Measurements from ENCODE around the gene NDUFA3.

The NDUFA3 gene

DNA sequence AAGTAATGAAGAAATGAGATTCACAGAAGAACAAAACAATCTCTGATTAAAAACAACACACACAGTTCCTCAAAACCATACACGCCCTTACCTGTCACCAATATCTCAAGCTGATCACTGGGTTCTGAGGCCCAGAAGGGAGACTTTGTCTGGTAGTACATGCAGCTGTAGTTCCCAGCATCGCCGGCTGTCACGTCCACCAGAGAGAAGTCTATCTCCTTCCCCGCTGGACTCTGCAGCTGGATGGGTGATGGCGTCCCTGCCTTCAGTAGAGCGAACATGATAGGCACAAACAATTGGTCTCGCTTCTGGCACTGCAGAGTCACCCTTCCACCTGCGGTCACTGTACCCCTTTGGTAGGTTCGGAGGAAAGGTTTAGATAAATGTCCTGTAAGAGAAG lies 28.8 kb upstream of the NDUFA3 start:
- Histone ChIP-seq H3K9ac (no peak overlapping the region), H2AFZ (no peak overlapping the region), H3K9me3 (ENCODE audit: control insufficient read depth, low read length) (no peaks in the 10 kb centered on the region), H3K27me3 (ENCODE audit: control insufficient read depth, insufficient read depth, low read length) (no peaks in the 10 kb centered on the region), H3K4me1 (no peaks in the 10 kb centered on the region), H3K27ac (no peak overlapping the region), H3K4me2 (ENCODE audit: low read length) (no peak overlapping the region), H3K36me3 (ENCODE audit: control insufficient read depth, insufficient read depth, low read length) (no peaks in the 10 kb centered on the region), H3K4me3 (ENCODE audit: low read depth, low read length) (no peak overlapping the region), H3K79me2 (no peaks in the 10 kb centered on the region)
- no peak for TF ChIP-seq CTCF (IDR thresholded peaks at IDR 0.05)

DNA sequence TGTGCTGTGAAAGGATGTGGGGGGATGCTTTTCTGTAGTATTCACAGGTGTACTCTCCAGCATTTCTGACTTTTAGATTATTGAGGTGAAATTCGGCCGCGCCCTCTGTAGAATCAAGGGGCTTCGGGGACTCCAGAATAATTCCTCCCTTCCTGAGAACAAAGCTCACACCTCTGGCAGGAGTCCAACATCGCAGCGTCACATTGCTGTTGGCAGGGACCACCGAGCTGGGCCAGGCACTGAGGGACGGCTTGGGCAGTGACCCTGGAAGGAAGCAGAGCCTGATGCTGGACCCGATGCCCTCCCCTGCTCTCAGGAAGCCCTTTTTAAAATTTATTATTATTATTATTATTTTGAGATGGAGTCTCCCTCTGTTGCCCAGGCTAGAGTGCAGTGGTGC lies 27.8 kb upstream of the NDUFA3 start:
- Histone ChIP-seq H3K4me2 (ENCODE audit: low read length) (no peak overlapping the region), H3K36me3 (ENCODE audit: control insufficient read depth, insufficient read depth, low read length) (no peaks in the 10 kb centered on the region), H3K4me3 (ENCODE audit: low read depth, low read length) (no peak overlapping the region), H3K9ac (no peak overlapping the region), H2AFZ (no peak overlapping the region), H3K79me2 (no peaks in the 10 kb centered on the region), H3K9me3 (ENCODE audit: control insufficient read depth, low read length) (no peaks in the 10 kb centered on the region), H3K4me1 (no peaks in the 10 kb centered on the region), H3K27me3 (ENCODE audit: control insufficient read depth, insufficient read depth, low read length) (no peaks in the 10 kb centered on the region), H3K27ac (no peak overlapping the region)
- no peak for TF ChIP-seq CTCF (IDR thresholded peaks at IDR 0.05)

DNA sequence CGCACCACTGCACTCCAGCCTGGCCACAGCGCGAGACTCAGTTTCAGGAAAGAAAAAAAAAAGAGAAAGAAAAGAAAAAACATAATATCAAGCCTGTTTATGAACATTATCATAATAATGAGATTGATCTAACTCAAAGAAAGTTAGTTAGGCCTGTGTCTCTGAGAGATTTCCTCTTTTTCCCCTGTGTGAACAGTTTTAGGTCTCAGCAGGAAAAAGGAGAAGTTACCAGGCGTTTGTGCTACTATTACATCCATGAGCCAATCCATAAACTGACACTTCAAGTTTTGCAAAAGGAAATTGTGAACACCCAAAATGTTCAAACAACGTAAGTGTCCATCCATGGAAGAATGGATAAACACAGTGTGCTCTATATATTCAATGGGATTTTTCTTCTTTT lies 25.3 kb upstream of the NDUFA3 start:
- no peak for TF ChIP-seq CTCF (IDR thresholded peaks at IDR 0.05)
- Histone ChIP-seq H2AFZ (no peak overlapping the region), H3K27ac (no peak overlapping the region), H3K27me3 (ENCODE audit: control insufficient read depth, insufficient read depth, low read length) (no peaks in the 10 kb centered on the region), H3K4me2 (ENCODE audit: low read length) (no peak overlapping the region), H3K36me3 (ENCODE audit: control insufficient read depth, insufficient read depth, low read length) (no peaks in the 10 kb centered on the region), H3K9me3 (ENCODE audit: control insufficient read depth, low read length) (no peaks in the 10 kb centered on the region), H3K4me1 (no peaks in the 10 kb centered on the region), H3K9ac (no peak overlapping the region), H3K4me3 (ENCODE audit: low read depth, low read length) (no peak overlapping the region), H3K79me2 (no peaks in the 10 kb centered on the region)

GRCh38 chr19:54081032-54081431 lies 21.6 kb upstream of the NDUFA3 start, which contains the start of gene TARM1:
TSS of gene TARM1 (minus strand) at chr19:54081365. CDS start at chr19:54081340, 25 bp downstream.
- no peak for TF ChIP-seq CTCF (IDR thresholded peaks at IDR 0.05)
- Histone ChIP-seq H3K9me3 (ENCODE audit: control insufficient read depth, low read length) (no peaks in the 10 kb centered on the region), H3K79me2 (no peaks in the 10 kb centered on the region), H3K4me2 (ENCODE audit: low read length) (no peak within 1 kb of the TSS), H3K4me3 (ENCODE audit: low read depth, low read length) (no peak within 1 kb of the TSS), H2AFZ (no peak within 1 kb of the TSS), H3K27ac (no peak within 1 kb of the TSS), H3K4me1 (no peaks in the 10 kb centered on the region), H3K27me3 (ENCODE audit: control insufficient read depth, insufficient read depth, low read length) (no peaks in the 10 kb centered on the region), H3K9ac (no peak within 1 kb of the TSS), H3K36me3 (ENCODE audit: control insufficient read depth, insufficient read depth, low read length) (no peaks in the 10 kb centered on the region)

DNA sequence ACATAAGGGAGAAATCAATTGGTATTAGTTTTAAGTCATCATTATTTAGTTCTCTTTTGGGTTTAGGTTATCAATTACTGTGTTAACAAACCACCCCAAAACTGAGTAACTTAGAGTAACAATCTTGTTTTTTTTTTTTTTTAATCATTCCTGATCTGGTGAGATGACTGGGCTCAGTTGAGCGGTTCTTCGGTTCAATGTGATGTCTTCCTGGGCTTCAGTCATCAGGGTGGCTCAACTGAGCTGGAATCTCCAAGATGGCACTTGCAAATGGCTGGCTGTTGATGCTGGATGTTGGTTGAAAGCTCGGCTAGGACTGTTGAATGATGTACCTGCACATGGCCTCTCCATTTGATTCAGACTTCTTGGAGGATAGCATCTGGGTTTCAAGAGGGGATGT lies 18.2 kb upstream of the NDUFA3 start:
- Histone ChIP-seq H3K9ac (no peak overlapping the region), H3K27ac (no peak overlapping the region), H3K27me3 (ENCODE audit: control insufficient read depth, insufficient read depth, low read length) (no peaks in the 10 kb centered on the region), H2AFZ (no peak overlapping the region), H3K36me3 (ENCODE audit: control insufficient read depth, insufficient read depth, low read length) (no peaks in the 10 kb centered on the region), H3K9me3 (ENCODE audit: control insufficient read depth, low read length) (no peaks in the 10 kb centered on the region), H3K4me2 (ENCODE audit: low read length) (no peak overlapping the region), H3K4me3 (ENCODE audit: low read depth, low read length) (no peak overlapping the region), H3K4me1 (no peaks in the 10 kb centered on the region), H3K79me2 (no peaks in the 10 kb centered on the region)
- no peak for TF ChIP-seq CTCF (IDR thresholded peaks at IDR 0.05)

Measured in parathyroid adenoma (tissue), 2 donors.